Measurements from ENCODE around the gene TOP2A.

- no peak for TF ChIP-seq CTCF (IDR thresholded peaks at IDR 0.05)
- no peak for TF ChIP-seq POLR2A (IDR thresholded peaks at IDR 0.05)
Observed at GRCh38 chr17:40453881-40454612, 36.4 kb upstream of the TOP2A start.
